Smooth muscle cell (in vitro differentiated cells): ENCODE measurements around the gene RBM15B. TPM values are rescaled to one million over a fixed set of nuclear protein-coding genes. Genes with fewer than 3 reads are reported as not detected.

Source experiments
- DNase-seq: peaks from one replicate; lab custom pipeline; 2025; ENCODE audit not compliant: unreplicated experiment; lab: John Stamatoyannopoulos, UW
- H2AFZ ChIP-seq: fragments of 200-600 bp; sonication (generic); 2 replicates; pipeline ENCODE4 v1.6.0; 2016; ENCODE audit warnings: antibody characterized with exemption, low read depth, mild to moderate bottlenecking
- H3F3A ChIP-seq: fragments of 200-600 bp; sonication (generic); 2 replicates; pipeline ENCODE4 v1.6.0; 2017; ENCODE audit warnings: antibody characterized with exemption, low read depth
- H3K27ac ChIP-seq: fragments of 200-600 bp; sonication (generic); 2 replicates; pipeline ENCODE4 v1.5.1; 2016; ENCODE audit warnings: low read depth, mild to moderate bottlenecking
- H3K27me3 ChIP-seq: fragments of 200-600 bp; sonication (generic); 2 replicates; pipeline ENCODE4 v1.6.1; 2016; ENCODE audit warnings: low read depth, mild to moderate bottlenecking
- H3K36me3 ChIP-seq: fragments of 200-600 bp; sonication (generic); 2 replicates; pipeline ENCODE4 v1.5.1; 2016; ENCODE audit warnings: low read depth
- H3K4me1 ChIP-seq: fragments of 200-600 bp; sonication (generic); 2 replicates; pipeline ENCODE4 v1.5.1; 2016; ENCODE audit warnings: low read depth
- H3K4me2 ChIP-seq: fragments of 200-600 bp; sonication (generic); 2 replicates; pipeline ENCODE4 v1.6.0; 2016; ENCODE audit warnings: mild to moderate bottlenecking
- H3K4me3 ChIP-seq: fragments of 200-600 bp; sonication (generic); 2 replicates; pipeline ENCODE4 v1.5.1; 2016; ENCODE audit warnings: mild to moderate bottlenecking
- H3K79me2 ChIP-seq: fragments of 200-600 bp; sonication (generic); 2 replicates; pipeline ENCODE4 v1.6.0; 2016; ENCODE audit warnings: low read depth, mild to moderate bottlenecking
- H3K9ac ChIP-seq: fragments of 200-600 bp; sonication (generic); 2 replicates; pipeline ENCODE4 v1.6.0; 2016; ENCODE audit warnings: low read depth
- H3K9me3 ChIP-seq: fragments of 200-600 bp; sonication (generic); replicated peaks from 2 replicates; pipeline ENCODE4 v1.5.1; 2016; ENCODE audit warnings: low read depth
- H4K20me1 ChIP-seq: fragments of 200-600 bp; sonication (generic); 2 replicates; pipeline ENCODE4 v1.6.0; 2016; ENCODE audit warnings: low read depth
- CTCF ChIP-seq: fragments of 200-600 bp; sonication (generic); IDR thresholded peaks from 2 replicates; pipeline ENCODE4 v1.5.1; 2017; ENCODE audit warnings: borderline replicate concordance, mild to moderate bottlenecking, antibody characterized with exemption; ENCODE audit not compliant: insufficient read depth, poor library complexity, severe bottlenecking
- WGBS: methylation state at CpG from one replicate; pipeline ENCODE4 v1.1.7; 2016; ENCODE audit warnings: low lambda C conversion rate; 5-methylcytosine and 5-hydroxymethylcytosine counted together
- polyA plus RNA-seq: library from polyadenylated mRNA; unstranded; fragments of >200 nt; fragmentation: Nextera tagmentation; extraction: Ambion mirVana; gene quantifications from 2 replicates; pipeline ENCODE4 v1.2.1, GENCODE V29; 2016
- total RNA-seq: library from RNA; depleted of rRNA; stranded (reverse); fragments of >200 nt; gene quantifications from 2 replicates; pipeline ENCODE4 v1.2.3, GENCODE V29; 2014

The RBM15B gene
- total and polyA plus RNA-seq, 2 experiments from 2014 or later = 21.7 to 38.0 TPM

DNA sequence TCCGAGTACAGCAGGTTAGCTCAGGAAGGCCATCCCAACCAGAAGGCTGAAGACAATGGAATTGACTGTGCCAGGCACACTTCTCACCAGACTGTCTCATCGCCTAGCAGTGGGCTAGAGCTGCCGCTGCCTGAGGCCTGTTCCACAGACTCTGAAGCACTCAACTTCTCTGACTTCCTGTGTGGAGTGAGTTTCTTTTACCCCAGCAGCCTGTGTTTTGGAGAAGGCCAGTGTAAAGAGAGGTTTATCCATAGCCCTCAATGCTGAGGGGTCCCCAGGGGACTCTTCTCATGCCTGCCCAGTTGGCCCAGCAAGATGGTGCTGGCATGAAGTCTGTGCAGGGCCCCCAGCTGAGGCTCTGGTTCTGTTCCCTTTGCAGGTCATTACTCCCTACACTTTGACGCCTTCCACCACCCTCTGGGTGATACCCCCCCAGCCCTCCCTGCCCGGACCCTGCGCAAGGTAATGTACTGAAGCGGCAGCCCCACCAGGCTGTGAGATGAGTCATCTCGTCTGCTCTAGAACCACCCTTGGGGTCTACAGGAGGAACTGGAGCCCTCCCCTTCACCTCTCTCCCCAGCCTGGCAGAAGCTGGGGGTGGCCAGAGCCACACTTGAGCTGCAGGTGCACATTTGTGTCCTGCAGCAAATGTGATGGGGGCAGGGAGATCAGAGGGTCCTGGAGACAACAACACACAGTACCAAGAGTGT, 11.2 kb upstream of the RBM15B start:
- WGBS = 95% methylated on average over 8 of the region's 8 CpGs
- no peaks in the 10 kb centered on the region for H4K20me1 ChIP-seq
- no peak for DNase-seq
- no peak overlapping the region for H3K4me3 ChIP-seq
- no peak for TF ChIP-seq CTCF
- no peaks in the 10 kb centered on the region for H3K9me3 ChIP-seq
- no peaks in the 10 kb centered on the region for H3K27me3 ChIP-seq
- peaks cover 14% of the 10 kb centered on the region for H3K79me2 ChIP-seq
- peaks cover 5% of the 10 kb centered on the region for H3K4me1 ChIP-seq
- H3K4me2 ChIP-seq = no peak overlapping the region
- no peaks in the 10 kb centered on the region for H3K36me3 ChIP-seq
- no peak overlapping the region for H2AFZ ChIP-seq
- no peaks in the 10 kb centered on the region for H3F3A ChIP-seq
- H3K9ac ChIP-seq = no peak overlapping the region
- H3K27ac ChIP-seq = no peak overlapping the region

DNA sequence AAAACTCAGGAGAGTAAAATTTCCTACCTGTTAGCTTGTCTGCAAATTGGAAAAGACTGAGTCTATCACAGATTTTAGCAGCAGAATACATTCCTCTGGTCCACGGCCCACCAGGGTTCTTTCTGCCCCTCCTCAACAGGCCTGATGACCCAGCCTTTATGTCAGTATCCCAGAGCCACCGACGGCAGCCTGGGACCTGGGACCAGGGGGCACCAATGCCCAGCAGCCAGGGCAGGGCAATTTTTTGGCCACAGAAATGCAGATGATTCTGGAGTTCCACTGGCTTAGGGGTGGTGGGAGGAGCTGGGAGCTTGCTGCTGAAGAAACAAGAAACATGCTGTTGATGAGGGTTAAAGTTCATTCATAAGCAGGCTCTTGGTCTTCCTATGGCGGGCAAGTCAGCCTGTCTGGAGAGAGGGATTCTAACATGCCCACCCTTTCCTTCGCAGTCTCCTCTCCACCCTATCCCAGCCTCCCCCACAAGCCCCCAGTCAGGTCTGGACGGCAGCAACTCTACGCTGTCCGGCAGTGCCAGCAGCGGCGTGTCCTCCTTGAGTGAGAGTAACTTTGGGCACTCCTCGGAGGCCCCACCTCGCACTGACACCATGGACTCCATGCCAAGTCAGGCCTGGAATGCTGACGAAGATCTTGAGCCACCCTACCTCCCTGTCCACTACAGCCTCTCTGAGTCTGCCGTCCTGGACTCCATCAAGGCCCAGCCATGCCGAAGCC, 10.3 kb upstream of the RBM15B start:
- DNase-seq = no peak
- Histone ChIP-seq H3K27me3 (no peaks in the 10 kb centered on the region), H3K79me2 (peaks cover 21% of the 10 kb centered on the region), H3K4me3 (no peak overlapping the region), H3K9me3 (no peaks in the 10 kb centered on the region), H3K9ac (no peak overlapping the region), H3K4me1 (peaks cover 5% of the 10 kb centered on the region), H3F3A (no peaks in the 10 kb centered on the region), H2AFZ (no peak overlapping the region), H3K27ac (no peak overlapping the region), H3K4me2 (no peak overlapping the region), H3K36me3 (no peaks in the 10 kb centered on the region), H4K20me1 (peaks cover under 1% of the 10 kb centered on the region)
- TF ChIP-seq CTCF = no peak
- 91% methylated on average over 15 of the region's 15 CpGs for WGBS

DNA sequence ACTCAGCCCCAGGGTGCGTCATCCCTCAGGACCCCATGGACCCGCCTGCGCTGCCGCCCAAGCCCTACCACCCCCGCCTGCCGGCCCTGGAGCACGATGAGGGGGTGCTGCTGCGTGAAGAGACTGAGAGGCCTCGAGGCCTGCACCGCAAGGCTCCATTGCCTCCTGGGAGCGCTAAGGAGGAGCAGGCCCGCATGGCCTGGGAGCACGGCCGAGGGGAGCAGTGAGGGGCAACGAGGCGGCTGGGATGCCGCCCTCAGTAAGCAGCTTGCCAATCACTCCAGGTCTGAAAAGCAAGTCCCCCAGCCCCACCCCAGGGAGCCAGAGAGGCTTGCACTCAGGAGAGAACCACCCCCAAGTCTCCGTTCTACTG, 9.8 kb upstream of the RBM15B start:
- H3K27ac ChIP-seq = no peak overlapping the region
- H3K9me3 ChIP-seq = no peaks in the 10 kb centered on the region
- H3K4me2 ChIP-seq = no peak overlapping the region
- 99% methylated on average over 18 of the region's 18 CpGs for WGBS
- H4K20me1 ChIP-seq = peaks cover 6% of the 10 kb centered on the region
- no peak for DNase-seq
- TF ChIP-seq CTCF = no peak
- H3K4me1 ChIP-seq = peaks cover 10% of the 10 kb centered on the region
- H3K9ac ChIP-seq = no peak overlapping the region
- H2AFZ ChIP-seq = no peak overlapping the region
- no peak overlapping the region for H3K4me3 ChIP-seq
- peaks cover 26% of the 10 kb centered on the region for H3K79me2 ChIP-seq
- no peaks in the 10 kb centered on the region for H3K36me3 ChIP-seq
- H3K27me3 ChIP-seq = no peaks in the 10 kb centered on the region
- H3F3A ChIP-seq = peaks cover 4% of the 10 kb centered on the region
